ENCODE results near the gene ZBTB7C.

ZBTB7C gene

DNA sequence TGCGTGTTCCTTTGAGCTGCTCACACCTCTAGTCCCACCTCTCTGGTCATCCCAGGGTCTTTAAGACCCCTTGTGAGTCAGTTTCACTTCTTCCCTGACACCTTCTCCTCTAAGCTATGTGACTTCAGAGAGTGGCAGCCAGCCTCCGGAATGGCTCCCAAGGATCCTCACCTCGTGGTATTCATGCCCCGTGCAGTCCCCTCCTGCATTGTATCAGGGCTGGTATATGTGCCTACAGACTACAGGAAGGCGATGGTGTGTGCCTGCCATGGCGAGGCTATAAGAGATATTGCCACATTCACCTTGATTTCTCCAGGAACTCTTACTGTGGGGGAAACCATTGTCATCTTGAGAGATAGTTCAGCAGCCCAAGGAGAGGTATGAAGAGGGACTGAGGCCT lies 350.7 kb downstream of the ZBTB7C start:
- H3K36me3 Mint-ChIP-seq (ENCODE audit: low read depth), result no peaks in the 10 kb centered on the region
- H3K27me3 Mint-ChIP-seq (ENCODE audit: low read depth), result peaks cover 7% of the 10 kb centered on the region
- no peak overlapping the region for H3K4me3 Mint-ChIP-seq
- peak overlapping the region; percentile 90 to 97 (median 94) for H3K27ac Mint-ChIP-seq
- H3K9me3 Mint-ChIP-seq, result no peaks in the 10 kb centered on the region
- TF ChIP-seq, protein P1, sequence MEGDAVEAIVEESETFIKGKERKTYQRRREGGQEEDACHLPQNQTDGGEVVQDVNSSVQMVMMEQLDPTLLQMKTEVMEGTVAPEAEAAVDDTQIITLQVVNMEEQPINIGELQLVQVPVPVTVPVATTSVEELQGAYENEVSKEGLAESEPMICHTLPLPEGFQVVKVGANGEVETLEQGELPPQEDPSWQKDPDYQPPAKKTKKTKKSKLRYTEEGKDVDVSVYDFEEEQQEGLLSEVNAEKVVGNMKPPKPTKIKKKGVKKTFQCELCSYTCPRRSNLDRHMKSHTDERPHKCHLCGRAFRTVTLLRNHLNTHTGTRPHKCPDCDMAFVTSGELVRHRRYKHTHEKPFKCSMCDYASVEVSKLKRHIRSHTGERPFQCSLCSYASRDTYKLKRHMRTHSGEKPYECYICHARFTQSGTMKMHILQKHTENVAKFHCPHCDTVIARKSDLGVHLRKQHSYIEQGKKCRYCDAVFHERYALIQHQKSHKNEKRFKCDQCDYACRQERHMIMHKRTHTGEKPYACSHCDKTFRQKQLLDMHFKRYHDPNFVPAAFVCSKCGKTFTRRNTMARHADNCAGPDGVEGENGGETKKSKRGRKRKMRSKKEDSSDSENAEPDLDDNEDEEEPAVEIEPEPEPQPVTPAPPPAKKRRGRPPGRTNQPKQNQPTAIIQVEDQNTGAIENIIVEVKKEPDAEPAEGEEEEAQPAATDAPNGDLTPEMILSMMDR (IDR thresholded peaks at IDR 0.05; ENCODE audit: unreplicated experiment in 3 of 3), result no peak
- H3K4me1 Mint-ChIP-seq, result peaks cover 61% of the 10 kb centered on the region

DNA sequence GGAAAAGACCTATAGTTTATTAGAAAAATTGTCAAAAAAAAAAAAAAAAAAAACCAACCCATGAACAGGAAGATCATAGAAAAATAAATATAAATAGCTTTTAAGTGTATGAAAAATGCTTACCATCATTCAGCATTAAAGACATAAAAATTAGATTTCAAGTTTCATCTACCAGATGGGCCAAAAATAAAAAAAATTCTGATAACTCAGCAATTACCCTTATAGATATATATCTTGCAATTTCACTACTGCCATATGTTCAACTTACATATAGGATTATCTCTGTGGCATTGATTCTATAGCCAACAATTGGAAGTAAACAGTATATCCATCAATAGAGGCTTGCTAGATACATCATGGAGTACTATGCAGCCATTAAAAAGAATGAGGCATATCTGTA lies 352.2 kb downstream of the ZBTB7C start:
- Mint-ChIP-seq H3K9me3 (no peaks in the 10 kb centered on the region), H3K36me3 (ENCODE audit: low read depth) (no peaks in the 10 kb centered on the region), H3K4me3 (no peak overlapping the region), H3K27ac (peak overlapping the region in 2 of 3 experiments; percentile 32 to 58), H3K27me3 (ENCODE audit: low read depth) (peaks cover 7% of the 10 kb centered on the region), H3K4me1 (peaks cover 68% of the 10 kb centered on the region)
- TF ChIP-seq, protein P1 (IDR thresholded peaks at IDR 0.05; ENCODE audit: unreplicated experiment in 3 of 3), result no peak

DNA sequence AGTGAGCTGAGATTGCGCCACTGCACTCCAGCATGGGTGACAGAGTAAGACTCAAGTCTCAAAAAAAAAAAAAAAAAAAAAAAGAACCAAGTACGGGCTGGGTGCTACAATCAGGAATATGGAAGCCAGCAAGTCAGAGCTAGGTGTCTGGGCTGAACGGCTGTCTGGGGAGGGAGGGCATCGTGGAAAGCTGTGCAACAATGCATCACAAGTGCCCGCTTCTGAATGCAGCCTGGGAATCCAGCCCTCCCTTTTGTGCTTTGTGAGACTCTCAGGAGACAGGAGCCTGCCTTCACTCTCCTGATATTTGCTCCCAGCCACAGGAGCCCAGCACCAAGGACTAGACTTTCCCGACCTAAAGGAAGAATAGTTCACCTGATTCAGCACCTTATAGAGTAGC lies 353.8 kb downstream of the ZBTB7C start:
- TF ChIP-seq, protein P1 (IDR thresholded peaks at IDR 0.05; ENCODE audit: unreplicated experiment in 3 of 3), result no peak
- Mint-ChIP-seq H3K4me3 (no peak overlapping the region), H3K27me3 (ENCODE audit: low read depth) (peaks cover 13% of the 10 kb centered on the region), H3K27ac (peak overlapping the region; percentile 33 to 79 (median 75)), H3K4me1 (peaks cover 72% of the 10 kb centered on the region), H3K9me3 (no peaks in the 10 kb centered on the region), H3K36me3 (ENCODE audit: low read depth) (no peaks in the 10 kb centered on the region)

DNA sequence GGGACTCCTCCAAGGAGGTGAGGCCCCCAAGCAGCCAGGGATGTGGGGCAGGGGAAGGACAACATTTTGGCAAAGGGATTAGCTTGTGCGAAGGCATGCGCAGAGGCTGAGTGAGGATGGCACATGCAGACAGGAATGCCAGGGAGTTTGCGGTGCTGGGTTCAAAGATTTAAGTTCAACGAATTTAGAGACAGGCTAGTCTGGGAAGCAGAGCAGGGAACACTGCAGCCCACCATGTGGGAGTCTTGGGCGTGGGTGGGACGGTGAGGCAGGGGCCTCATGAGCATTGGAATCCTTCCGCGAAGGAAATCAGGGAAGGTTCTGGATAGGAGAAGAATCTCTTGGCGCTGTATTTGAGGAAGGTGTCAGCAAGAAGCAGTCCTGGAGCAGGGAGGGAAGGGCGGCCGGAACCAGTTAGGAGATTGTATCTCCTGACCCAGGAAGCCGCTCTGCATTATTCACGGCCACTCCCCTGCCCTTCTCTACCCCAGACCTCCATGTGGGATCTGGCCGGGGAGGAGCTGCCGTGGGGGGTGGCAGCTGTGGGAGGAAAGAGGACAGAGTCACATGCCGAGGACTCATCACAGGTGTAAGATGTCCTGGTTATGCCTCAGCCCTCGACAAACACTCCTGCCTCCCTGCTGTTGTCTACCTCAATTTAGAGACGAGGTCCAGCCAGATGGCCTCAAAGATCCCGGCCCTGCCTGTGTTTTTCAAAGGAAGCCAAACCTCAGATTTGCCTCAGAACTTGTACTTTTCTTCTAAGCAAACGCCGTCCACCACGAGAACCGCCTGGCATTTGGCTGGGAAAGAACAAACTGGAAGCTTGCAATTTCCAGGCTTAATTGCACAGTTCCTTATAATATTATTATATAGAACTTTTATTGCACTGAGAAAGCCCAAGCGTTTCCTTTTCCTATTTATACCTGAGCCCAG lies 355.0 kb downstream of the ZBTB7C start:
- peaks cover 13% of the 10 kb centered on the region for H3K27me3 Mint-ChIP-seq (ENCODE audit: low read depth)
- H3K36me3 Mint-ChIP-seq (ENCODE audit: low read depth), result no peaks in the 10 kb centered on the region
- peak overlapping the region in 2 of 3 experiments; percentile 13 to 53 for H3K4me3 Mint-ChIP-seq
- H3K27ac Mint-ChIP-seq, result peak overlapping the region; percentile 80 to 94 (median 88)
- peaks cover 60% of the 10 kb centered on the region for H3K4me1 Mint-ChIP-seq
- no peaks in the 10 kb centered on the region for H3K9me3 Mint-ChIP-seq
- TF ChIP-seq, protein P1 (IDR thresholded peaks at IDR 0.05; ENCODE audit: unreplicated experiment in 3 of 3), result no peak

DNA sequence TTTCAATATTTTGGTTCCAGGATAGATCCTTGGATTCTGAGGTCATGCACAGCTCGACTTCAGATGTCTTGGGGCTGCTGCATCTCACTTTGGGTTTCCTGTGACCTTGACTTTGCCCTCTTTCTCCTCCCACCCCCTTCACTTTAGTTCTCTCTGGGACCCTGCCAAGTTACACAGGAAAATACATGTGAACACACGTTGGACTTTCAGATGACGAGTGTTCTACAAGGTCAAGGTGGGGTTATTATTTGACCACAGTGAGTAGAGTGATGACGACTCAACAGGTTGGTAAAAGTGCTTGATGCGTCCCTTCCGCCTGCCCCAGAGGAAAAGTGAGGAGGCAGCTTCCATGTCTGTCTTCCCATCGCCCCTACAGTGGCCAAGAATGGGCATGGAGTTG lies 356.3 kb downstream of the ZBTB7C start:
- Mint-ChIP-seq H3K9me3 (no peaks in the 10 kb centered on the region), H3K4me3 (no peak overlapping the region), H3K36me3 (ENCODE audit: low read depth) (no peaks in the 10 kb centered on the region), H3K4me1 (peaks cover 51% of the 10 kb centered on the region), H3K27ac (peak overlapping the region; percentile 29 to 80 (median 74)), H3K27me3 (ENCODE audit: low read depth) (peaks cover 13% of the 10 kb centered on the region)
- TF ChIP-seq, protein P1 (IDR thresholded peaks at IDR 0.05; ENCODE audit: unreplicated experiment in 3 of 3), result no peak

Measured in nephron (organoid).